Stomach smooth muscle (tissue), 2 donors: Measurements from ENCODE around the gene CASP5.

Source experiments
- H3K27ac ChIP-seq: one replicate; pipeline ENCODE4 v1.7.0; 2013; ENCODE audit warnings: mild to moderate bottlenecking, low read length, inconsistent platforms
- H3K27me3 ChIP-seq, 2 donors: one replicate each; pipeline ENCODE4 v1.7.0; 2013; ENCODE audit warnings: low read length in 2 of 2; ENCODE audit not compliant: insufficient read depth in 2 of 2, control insufficient read depth in 1 of 2
- H3K36me3 ChIP-seq, 2 donors: one replicate each; pipeline ENCODE4 v1.7.0; 2013; ENCODE audit warnings: low read length in 2 of 2; ENCODE audit not compliant: control insufficient read depth in 2 of 2, insufficient read depth in 2 of 2
- H3K4me1 ChIP-seq: one replicate; pipeline ENCODE4 v1.7.0; 2013; ENCODE audit warnings: low read length; ENCODE audit not compliant: control insufficient read depth, insufficient read depth
- H3K4me3 ChIP-seq, 2 donors: one replicate each; pipeline ENCODE4 v1.7.0; 2013; ENCODE audit warnings: low read length in 2 of 2
- H3K9ac ChIP-seq, 2 donors: one replicate each; pipeline ENCODE4 v1.7.0; 2013; ENCODE audit warnings: low read length in 2 of 2, mild to moderate bottlenecking in 1 of 2
- H3K9me3 ChIP-seq, 2 donors: one replicate each; pipeline ENCODE4 v1.7.0; 2013; ENCODE audit warnings: low read length in 2 of 2; ENCODE audit not compliant: control insufficient read depth in 2 of 2
- donor health status: healthy.
- donor health status: Pancreatic carcinoma.

CASP5 gene

GRCh38 chr11:104967534-104968354, 55.2 kb downstream of the CASP5 start:
- Histone ChIP-seq H3K27ac (peak overlapping the region; percentile 59), H3K9ac (peak overlapping the region; percentile 66 to 84)

GRCh38 chr11:104965735-104966134, 57.2 kb downstream of the CASP5 start:
- H3K4me3 ChIP-seq: no peak overlapping the region

More at GRCh38 chr11:104967534-104968354, 55.2 kb downstream of the CASP5 start:
- Histone ChIP-seq H3K4me3 (peak overlapping the region; percentile 65 to 80), H3K4me1 (no peaks in the 10 kb centered on the region), H3K9me3 (no peaks in the 10 kb centered on the region), H3K27me3 (no peaks in the 10 kb centered on the region), H3K36me3 (no peaks in the 10 kb centered on the region)

GRCh38 chr11:104964247-104964646, 58.7 kb downstream of the CASP5 start:
- no peaks in the 10 kb centered on the region for H3K9me3 ChIP-seq
- no peak overlapping the region for H3K27ac ChIP-seq
- H3K27me3 ChIP-seq: no peaks in the 10 kb centered on the region
- no peaks in the 10 kb centered on the region for H3K36me3 ChIP-seq
- H3K4me1 ChIP-seq: no peaks in the 10 kb centered on the region
- no peak overlapping the region for H3K9ac ChIP-seq
- H3K4me3 ChIP-seq: no peak overlapping the region

More at GRCh38 chr11:104965735-104966134, 57.2 kb downstream of the CASP5 start:
- Histone ChIP-seq H3K27me3 (no peaks in the 10 kb centered on the region), H3K9me3 (no peaks in the 10 kb centered on the region), H3K9ac (no peak overlapping the region), H3K36me3 (no peaks in the 10 kb centered on the region), H3K27ac (no peak overlapping the region), H3K4me1 (no peaks in the 10 kb centered on the region)

- H3K4me1 ChIP-seq: no peaks in the 10 kb centered on the region
- no peak overlapping the region for H3K4me3 ChIP-seq
- H3K9ac ChIP-seq: no peak overlapping the region
- no peak overlapping the region for H3K27ac ChIP-seq
- no peaks in the 10 kb centered on the region for H3K9me3 ChIP-seq
- H3K27me3 ChIP-seq: no peaks in the 10 kb centered on the region
- no peaks in the 10 kb centered on the region for H3K36me3 ChIP-seq
Observed at GRCh38 chr11:104962852-104963251, 60.1 kb downstream of the CASP5 start.

GRCh38 chr11:104957280-104957679, 65.7 kb downstream of the CASP5 start:
- Histone ChIP-seq H3K9me3 (no peaks in the 10 kb centered on the region), H3K9ac (no peak overlapping the region), H3K4me1 (no peaks in the 10 kb centered on the region), H3K4me3 (no peak overlapping the region), H3K27me3 (no peaks in the 10 kb centered on the region), H3K36me3 (no peaks in the 10 kb centered on the region), H3K27ac (no peak overlapping the region)

GRCh38 chr11:104956528-104956927, 66.4 kb downstream of the CASP5 start:
- Histone ChIP-seq H3K27me3 (no peaks in the 10 kb centered on the region), H3K9me3 (no peaks in the 10 kb centered on the region), H3K4me3 (no peak overlapping the region), H3K27ac (no peak overlapping the region), H3K4me1 (no peaks in the 10 kb centered on the region), H3K9ac (no peak overlapping the region), H3K36me3 (no peaks in the 10 kb centered on the region)

GRCh38 chr11:104946907-104947306, 76.1 kb downstream of the CASP5 start:
- Histone ChIP-seq H3K4me1 (no peaks in the 10 kb centered on the region), H3K9me3 (no peaks in the 10 kb centered on the region), H3K4me3 (no peak overlapping the region), H3K9ac (no peak overlapping the region), H3K36me3 (peaks cover 5% of the 10 kb centered on the region in 2 donors), H3K27ac (no peak overlapping the region), H3K27me3 (no peaks in the 10 kb centered on the region)
